GM21381 (cell line): ENCODE measurements around the gene PRKG1.
"Not testable (repeated sequence)": the region's sequence is repeated elsewhere in the genome, so short reads cannot be mapped to it uniquely, and the experiment has no call there.

ENCODE experiments used
- ATAC-seq: cut with Tn5 transposase; IDR thresholded peaks from one replicate; pipeline ENCODE4 v1.9.1; 2021; ENCODE audit warnings: mild to moderate bottlenecking, moderate library complexity; ENCODE audit not compliant: unreplicated experiment

The PRKG1 gene

DNA sequence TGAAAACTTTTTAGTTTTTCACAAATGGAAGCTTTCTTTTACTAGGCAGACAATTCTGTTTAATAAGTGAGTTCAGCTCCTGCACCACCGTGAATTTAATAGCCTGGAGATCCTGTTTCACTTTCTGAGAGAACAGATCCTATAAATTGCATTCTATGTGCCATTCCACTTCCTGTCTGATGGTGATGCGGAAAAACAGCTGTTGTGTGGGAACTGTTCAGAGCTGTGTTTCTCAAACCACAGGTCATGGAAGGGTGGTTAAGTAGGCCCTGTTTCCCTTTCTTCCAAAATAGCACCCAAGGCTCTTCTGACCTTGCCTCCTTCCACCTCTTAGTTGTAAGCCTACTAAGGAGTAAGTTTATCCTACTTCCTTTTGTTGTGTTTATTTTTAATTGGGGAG is 1142.6 kb downstream of the PRKG1 start:
- peak; percentile 72 for ATAC-seq

DNA sequence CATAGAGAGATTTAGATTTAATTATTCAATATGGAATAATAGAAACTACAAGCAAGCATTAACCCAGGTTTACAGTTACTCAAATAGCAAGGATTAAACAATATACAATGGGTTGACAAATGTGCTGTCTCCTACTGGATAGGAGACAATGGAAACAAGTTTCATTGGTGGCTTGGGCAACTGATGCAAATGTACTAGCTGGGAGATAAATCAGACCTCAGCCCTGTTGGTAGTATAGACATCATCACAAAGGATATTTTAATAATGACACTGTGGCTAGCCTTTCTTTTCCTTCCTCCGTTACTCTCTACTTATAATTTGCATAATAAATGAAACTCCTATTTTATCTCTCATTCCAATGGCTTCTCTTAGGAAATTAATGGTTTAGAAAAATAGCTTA is 1143.2 kb downstream of the PRKG1 start:
- ATAC-seq = no peak

GRCh38 chr10:52220947-52221346 is 1146.7 kb downstream of the PRKG1 start:
- peak; percentile 32 for ATAC-seq

GRCh38 chr10:52221923-52222322 is 1147.6 kb downstream of the PRKG1 start:
- ATAC-seq = no peak

DNA sequence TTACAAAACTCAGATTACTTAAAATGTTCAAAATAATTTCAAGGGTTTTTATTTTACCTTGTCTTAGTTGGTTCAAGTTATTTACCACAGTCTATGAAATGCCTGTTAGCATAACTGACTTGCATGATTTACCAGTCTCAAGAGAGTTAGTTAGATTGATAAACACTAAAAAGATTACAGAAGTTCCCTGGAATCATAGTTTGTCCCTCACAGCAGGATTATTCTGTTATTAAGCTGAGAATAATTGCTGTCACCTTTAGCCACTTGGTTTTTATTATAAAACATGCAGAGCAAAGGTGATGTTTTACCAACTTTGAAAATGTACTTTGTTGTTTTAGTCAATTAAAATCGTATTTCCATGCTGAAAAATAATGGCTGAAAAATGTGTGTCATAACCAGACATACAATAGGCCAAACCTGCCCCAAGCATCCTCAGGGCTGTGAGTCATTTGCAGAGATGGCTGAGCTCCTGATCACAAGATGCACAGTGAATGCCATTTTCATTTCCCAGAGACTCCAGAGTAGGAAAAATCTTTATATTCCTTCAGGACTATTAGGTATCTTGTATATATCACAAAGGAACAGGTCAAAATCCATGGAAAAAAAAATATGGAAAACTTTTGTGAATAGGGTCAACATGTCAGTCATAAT is 1152.0 kb downstream of the PRKG1 start:
- ATAC-seq = no peak

DNA sequence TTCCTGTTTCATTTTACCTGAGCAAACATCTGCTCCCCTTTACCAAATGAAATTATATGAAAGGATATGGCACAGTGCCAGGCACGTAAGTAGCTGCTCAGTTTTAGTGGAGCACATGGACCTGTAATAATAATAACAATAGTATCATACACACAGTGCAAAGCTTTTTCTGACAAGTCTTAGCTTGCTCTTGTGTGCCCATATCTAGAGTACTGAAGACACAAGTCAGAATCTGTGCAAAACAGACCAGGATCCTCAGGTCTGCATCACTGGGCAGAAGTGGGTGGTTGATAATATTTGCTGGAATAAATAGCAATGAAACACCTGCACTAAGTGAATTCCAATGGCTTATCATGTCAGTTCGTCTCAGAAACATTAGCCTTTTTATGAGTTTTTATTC is 1154.3 kb downstream of the PRKG1 start:
- no peak for ATAC-seq

DNA sequence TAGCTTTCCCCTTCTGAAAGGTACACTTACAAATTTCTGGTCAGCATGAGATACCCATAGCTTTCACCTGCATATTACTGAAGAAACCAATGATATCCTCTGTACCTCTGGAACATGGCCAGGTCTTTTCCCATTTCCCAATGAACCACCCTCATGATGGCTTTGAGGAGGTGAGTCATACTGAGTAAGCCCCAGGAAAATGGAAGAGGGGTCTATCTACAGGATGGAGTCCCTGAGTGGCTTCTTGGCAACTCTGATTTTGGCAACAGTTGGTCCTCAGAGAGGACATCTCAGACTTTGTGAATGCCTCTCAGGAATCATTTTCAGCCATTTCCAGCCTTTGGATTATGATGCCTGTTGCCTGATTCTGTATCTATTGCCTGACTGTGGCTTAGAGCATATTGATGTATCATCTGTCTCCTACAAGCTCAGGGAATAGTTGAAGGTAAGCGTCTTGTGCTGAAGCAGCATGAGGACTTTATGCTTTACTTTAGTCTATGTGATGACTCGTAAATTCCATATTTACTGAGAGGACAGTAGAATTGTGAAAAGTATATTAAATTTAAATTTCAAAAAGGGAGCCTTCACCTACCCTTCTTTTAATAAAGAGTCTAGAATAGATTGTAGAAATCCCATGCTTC is 1155.1 kb downstream of the PRKG1 start:
- no peak for ATAC-seq

GRCh38 chr10:52232561-52233350 is 1158.5 kb downstream of the PRKG1 start:
- ATAC-seq = peak; percentile 96

DNA sequence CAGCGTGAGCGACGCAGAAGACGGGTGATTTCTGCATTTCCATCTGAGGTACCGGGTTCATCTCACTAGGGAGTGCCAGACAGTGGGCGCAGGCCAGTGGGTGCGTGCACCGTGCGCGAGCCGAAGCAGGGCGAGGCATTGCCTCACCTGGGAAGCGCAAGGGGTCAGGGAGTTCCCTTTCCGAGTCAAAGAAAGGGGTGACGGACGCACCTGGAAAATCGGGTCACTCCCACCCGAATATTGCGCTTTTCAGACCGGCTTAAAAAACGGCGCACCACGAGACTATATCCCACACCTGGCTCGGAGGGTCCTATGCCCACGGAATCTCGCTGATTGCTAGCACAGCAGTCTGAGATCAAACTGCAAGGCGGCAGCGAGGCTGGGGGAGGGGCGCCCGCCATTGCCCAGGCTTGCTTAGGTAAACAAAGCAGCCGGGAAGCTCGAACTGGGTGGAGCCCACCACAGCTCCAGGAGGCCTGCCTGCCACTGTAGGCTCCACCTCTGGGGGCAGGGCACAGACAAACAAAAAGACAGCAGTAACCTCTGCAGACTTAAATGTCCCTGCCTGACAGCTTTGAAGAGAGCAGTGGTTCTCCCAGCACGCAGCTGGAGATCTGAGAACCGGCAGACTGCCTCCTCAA is 1159.2 kb downstream of the PRKG1 start:
- ATAC-seq = not testable (repeated sequence)

GRCh38 chr10:52239771-52240170 is 1165.5 kb downstream of the PRKG1 start:
- ATAC-seq = no peak

DNA sequence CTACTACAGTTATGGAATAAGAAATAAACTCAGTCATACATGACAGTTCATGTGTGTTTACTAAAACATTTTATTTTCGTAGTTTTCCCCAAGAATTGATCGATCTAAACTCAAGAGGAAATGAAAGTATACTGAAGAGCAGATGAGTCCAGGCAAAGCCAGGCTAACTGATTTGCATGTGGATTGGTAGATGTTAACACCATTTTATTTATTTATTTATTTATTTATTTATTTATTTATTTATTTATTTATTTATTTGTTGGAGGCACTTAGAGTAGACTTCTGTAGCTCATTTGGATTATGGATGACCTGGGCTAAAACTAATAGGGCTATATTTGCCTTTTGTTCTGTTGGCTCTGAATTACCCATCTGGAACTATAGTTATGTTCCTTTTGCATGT is 1171.3 kb downstream of the PRKG1 start:
- ATAC-seq = no peak

DNA sequence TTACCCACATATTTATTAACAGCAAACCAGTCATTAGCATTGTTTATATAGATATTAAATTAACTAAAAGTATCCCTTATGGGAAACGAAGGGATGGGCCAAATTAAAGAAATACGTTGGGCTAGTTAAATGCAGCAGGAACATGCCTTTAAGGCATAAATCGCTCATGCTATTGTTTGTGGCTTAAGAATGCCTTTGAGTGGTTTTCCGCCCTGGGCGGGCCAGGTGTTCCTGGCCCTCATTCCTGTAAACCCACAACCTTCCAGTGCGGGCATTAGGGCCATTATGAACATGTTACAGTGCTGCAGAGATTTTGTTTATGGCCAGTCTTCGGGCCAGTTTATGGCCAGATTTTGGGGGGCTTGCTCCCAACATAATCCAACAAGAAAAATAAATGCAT is 1173.6 kb downstream of the PRKG1 start:
- ATAC-seq = not testable (repeated sequence)

DNA sequence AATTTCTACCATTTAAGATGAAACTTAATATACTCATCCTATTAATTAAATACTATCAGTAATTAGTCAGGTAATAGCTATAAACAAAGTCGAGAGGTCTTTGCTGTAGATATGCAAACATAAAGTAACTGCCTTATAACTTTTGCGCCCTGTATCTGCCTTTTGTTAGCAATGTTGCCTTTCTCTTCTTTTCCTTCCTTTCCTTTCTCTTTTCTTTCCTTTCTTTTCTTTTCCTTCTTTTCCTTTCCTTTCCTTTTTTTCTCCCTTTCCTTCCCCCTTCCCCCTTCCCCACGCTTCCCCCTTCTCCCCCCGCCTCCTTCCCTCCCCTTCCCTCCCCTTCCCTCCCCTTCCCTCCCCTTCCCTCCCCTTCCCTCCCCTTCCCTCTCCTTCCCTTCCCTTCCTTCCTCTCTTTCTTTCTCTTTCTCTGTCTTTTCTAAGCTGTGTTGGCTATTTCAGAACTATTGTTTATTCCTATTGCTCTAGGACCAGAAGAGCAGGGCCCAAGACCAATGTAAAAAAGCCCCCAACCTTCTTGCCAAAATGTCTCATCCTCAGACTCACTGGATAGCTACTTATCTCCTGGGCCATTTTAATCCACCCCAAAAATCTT is 1174.5 kb downstream of the PRKG1 start:
- no peak for ATAC-seq

GRCh38 chr10:52249850-52250395 is 1175.6 kb downstream of the PRKG1 start:
- no peak for ATAC-seq

- ATAC-seq = no peak
Measured at GRCh38 chr10:52250510-52250909, 1176.2 kb downstream of the PRKG1 start.

DNA sequence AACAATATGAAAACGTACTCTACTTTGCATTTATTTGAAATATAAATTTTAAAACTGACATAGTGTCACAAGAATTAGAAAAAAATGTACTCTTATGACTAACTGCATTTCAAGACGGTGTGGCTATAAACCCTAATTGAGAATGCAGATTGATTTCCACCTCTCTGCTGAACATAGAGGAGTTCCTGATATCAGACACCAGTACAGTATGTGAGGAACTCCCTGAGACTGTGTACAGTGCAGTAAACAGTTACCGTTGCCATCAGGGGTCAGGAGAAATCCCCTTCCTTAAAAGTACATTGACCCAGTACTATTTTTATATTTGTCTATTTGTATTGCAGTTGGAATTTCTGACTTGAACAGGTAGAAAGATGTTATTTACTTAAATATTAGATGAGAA is 1178.0 kb downstream of the PRKG1 start:
- ATAC-seq = no peak

- peak; percentile 99 for ATAC-seq
Measured at GRCh38 chr10:52256832-52257691, 1182.8 kb downstream of the PRKG1 start.

GRCh38 chr10:52257692-52258075 is 1183.4 kb downstream of the PRKG1 start:
- peak; percentile 78 for ATAC-seq

- no peak for ATAC-seq
Measured at GRCh38 chr10:52258799-52259425, 1184.6 kb downstream of the PRKG1 start.
